GM21825 (cell line): Measurements from ENCODE around the gene TMEM91.
"Not testable (repeated sequence)": the region's sequence is repeated elsewhere in the genome, so short reads cannot be mapped to it uniquely, and the experiment has no call there.

ENCODE experiments used
- ATAC-seq: cut with Tn5 transposase; IDR thresholded peaks from one replicate; pipeline ENCODE4 v1.9.1; 2021; ENCODE audit warnings: mild to moderate bottlenecking, moderate library complexity; ENCODE audit not compliant: unreplicated experiment

TMEM91 gene

DNA sequence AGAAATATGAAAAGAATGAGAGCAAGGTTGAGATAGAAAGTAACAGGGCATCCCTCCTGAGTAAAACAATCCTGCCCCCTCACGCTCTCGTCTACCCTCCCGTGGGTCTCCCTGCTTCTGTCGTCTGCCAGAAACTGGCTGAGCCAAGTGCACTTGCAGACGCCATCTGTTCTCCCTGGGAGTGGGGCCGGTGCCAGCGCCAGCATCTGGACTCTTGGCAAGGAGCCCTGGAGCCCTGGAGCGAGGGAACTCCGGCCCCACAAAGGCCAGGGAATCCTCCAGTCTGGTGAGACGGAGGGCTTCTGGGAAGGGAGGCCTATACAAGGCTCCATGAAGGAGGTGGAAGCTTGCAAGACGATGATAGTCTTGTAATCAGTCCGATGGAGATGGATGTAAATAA is 2.3 kb upstream of the TMEM91 start:
- no peak for ATAC-seq

DNA sequence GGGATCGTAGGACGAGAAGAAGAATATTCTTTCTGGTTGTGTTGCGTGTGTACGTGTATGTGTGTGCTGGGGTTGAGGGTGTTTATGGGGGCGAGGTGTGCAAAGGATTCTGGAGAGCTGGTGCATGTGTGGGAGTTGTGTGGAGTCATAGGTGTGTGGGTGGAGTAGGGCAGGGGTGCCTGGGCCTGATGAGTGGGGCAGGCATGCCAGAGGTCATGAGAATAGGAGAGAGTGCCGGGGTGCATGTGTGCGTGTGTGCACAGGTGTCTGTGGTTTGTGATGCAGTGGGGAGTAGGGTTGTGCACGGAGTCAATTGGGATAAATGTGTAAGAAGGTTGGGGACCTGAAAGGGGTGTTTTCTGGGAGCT is 649 bp downstream of the TMEM91 start:
- no peak for ATAC-seq

DNA sequence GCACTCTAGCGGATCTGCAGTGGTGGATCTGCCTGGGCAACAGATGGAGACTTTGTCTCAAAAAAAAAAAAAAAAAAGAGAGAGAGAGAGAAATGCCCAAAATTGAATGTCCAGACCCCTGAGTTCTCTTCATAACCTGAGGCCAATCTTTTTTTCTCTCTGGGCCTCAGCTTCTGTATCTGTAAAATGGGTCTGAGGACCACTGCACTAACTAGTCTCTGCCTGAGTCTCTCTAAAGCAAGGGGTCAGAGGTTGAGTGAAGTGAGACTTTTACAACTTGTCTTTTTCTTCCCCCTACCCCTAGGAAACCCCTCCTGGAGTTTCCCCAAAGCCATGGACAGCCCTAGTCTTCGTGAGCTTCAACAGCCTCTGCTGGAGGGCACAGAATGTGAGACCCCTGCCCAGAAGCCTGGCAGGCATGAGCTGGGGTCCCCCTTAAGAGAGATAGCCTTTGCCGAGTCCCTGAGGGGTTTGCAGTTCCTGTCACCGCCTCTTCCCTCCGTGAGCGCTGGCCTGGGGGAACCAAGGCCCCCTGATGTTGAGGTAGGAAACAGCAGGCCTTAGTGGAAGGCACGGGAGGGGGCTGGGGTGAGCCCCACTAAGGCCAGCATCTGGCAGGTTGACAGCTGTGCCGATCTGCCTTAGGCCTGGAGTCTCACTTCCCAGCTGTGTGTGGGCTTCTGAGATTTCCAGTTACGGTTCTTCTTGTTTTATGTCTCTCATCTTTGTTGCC is 1.8 kb downstream of the TMEM91 start:
- ATAC-seq: peak; percentile 69

DNA sequence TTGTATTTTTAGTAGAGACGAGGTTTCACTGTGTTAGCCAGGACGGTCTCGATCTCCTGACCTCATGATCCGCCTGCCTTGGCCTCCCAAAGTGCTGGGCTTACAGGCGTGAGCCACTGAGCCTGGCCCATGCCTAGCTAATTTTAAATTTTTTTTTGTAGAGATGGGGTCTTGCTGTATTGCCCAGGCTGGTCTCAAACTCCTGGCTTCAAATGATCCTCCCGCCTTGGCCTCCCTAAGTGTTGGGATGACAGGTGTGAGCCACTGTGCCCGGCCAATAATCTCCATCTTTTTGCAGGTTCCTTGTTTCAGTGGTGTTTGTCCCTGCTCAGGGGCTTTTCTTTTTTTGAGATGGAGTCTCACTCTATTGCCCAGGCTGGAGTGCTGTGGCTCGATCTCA is 5.2 kb downstream of the TMEM91 start:
- not testable (repeated sequence) for ATAC-seq

DNA sequence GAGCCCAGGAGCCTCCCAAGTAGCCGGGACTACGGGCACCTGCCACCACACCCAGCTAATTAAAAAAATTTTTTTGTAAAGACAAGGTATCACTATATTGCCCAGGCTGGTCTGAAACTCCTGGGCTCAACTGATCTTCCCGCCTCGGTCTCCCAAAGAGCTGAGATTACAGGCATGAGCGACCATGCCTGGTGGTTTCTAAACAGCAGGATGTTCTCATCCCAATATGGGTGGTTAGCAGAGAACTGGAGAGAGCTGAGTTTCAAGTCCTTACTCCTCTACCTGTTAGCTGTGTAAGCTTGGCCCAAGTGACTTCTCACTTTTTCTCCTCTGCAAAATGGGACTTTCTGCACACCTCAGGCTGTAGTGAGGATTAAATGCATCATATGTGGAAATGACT is 8.0 kb downstream of the TMEM91 start:
- no peak for ATAC-seq

DNA sequence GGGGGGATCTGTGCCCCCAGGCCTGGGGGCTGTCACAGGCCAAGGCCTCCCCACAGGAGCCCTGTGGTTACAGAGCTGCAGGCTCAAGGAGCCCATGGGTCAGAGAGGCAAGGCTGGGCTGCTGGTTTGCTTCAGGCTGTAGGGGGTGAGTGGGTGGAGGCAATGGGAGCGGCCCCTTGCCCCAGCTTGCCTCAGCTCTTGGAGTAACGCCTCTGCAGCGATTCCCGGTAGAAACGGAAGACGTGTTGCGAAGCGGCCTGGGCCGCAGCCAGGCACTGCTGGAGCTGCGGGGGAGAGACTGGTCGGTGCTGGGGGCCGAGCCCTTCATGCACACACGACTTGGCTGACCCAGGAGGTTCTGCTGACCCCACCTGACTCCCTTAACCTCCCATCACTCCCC is 10.1 kb downstream of the TMEM91 start:
- ATAC-seq: no peak

DNA sequence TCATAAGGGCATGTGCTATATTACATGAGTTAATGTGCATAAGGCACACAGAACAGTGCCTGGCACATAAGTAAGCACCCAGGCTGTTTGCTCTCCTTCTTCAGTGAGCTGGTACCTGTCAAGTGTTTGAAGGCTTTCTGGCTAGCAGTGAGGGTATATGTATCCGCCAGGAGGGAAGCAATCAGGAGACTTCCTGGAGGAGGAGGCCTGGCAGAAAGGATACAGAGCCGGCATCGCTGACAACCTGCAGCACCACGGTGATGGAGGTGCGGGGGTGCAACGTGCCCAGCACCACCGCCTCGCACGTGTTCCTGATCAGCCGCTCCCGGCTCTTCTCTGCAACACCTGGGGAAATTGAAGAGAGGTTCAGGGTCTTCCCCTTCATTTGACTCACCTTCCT is 15.3 kb downstream of the TMEM91 start:
- no peak for ATAC-seq

DNA sequence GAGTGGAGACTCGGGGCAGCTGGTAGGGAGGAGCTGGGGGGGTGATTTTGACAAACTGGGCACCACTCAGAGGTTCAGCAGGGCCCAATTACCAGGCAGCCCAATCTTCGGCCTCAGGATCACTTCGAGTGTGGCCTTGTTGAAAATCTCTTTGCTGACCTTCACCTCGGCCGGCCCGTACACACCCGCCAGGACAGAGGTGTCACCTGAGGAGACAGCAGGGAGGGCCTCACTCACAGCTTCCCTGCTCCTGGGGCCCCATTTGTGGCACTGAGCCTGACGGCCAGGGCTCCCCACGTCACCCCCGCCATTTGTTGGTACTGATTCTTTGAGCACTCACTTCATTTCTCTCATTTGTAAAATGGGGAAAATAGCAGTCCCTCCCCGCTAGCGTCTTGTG is 16.4 kb downstream of the TMEM91 start:
- ATAC-seq: no peak

DNA sequence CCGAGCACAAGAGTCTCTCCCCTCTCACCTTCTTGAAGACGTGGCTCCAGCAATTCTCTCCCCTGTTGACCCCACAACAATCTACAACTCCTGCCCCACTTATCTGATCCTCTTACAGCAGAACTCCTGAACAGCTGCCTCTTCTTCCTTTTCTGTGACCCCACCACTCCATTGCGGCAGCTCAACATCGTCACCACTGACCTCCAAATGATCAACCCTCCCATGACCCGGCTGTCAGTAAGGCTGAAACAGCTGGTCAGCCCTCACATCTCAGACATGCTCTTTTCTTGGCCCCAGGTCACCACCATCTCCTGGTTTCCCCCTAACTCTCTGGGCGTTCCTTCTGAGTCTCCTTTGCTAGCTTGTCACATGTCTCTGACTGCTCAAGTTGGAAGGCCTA is 19.0 kb downstream of the TMEM91 start:
- no peak for ATAC-seq

DNA sequence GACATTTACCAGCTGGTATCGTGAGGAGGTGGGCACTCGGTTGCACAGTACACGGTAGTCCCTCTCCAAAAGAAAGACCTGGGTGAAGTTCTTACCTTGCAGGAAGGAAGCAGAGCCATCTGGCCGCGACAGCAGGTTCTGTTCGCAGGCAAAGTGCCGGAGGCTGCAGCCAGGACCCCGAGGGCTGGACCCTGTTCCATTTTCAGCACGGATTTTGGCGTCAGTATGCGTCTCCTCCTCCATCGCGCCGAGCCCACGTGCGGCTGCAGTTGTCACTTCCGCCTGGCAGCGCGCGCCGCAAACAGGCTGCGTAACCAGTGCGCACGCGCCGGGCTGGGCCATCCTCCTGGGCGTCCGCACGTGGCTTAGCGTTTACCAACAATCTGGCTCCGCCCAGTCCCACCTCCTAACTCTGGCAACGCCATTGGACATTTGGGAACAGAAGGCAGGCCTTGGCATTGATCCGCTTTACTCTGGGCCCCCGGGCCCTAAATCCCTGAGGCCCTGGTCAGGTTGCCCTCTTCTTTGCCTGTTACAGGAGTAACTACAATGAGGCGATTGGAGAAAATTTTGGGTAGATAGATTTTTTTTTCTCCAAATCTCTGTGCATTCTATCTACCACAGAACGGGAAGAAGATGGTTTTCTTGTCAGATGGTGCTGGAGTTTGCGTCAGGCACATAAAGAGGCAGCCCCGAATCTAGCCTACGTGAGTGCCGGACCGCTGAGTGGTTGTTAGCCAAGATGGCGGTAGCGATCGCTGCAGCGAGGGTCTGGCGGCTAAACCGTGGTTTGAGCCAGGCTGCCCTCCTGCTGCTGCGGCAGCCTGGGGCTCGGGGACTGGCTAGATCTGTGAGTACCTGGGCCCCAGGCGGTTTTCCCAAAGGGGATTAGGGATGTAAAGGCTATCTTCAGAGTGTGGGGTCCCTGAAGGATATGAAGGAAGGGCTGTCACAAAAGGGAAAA is 21.0 kb downstream of the TMEM91 start, which contains the start of the genes BCKDHA and EXOSC5:
Gene BCKDHA, plus strand, starts transcription at position 733 of the 964 bp plus-strand sequence. Its CDS starts 10 bp downstream, at position 743.
Gene EXOSC5, minus strand, starts transcription at position 274 of the 964 bp plus-strand sequence. Its CDS starts 31 bp downstream, at position 243.
- ATAC-seq: peak; percentile 87

DNA sequence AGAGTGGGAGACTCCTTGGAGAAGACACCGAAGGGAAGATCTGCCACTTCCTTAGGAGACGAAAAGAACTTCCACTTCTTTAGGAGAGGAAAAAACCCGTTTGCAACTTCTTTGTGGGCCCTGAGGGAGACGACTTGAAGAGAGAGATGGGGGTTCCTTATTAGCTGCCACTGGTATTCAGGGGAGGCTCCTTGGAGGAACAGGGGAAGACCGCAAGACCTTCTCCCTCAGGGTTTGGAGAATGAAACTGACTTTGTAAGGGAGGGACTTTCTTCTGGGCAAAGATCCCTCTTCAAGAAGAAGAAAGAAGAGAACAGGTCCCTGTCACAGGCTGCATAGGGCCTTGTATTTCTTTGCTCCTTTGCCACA is 21.7 kb downstream of the TMEM91 start:
- no peak for ATAC-seq

DNA sequence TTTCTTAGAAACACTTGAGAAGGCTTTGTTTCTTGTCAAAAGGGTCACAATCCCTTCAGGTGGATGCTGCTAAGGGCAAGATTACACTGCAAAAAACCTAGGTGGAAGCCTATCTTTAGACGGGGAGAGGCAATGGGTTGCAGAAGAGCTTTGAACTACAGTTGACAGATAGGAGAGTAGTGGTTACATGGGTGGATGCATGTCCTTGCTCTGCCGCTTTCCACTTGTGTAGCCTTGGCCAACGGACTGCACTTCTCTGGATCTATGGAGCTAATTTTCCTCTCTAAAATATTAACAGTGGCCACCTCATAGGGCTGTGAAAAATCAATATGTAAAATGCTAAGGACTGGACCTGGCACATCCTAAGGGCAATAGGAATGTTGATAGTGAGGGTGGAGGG is 22.3 kb downstream of the TMEM91 start:
- no peak for ATAC-seq

DNA sequence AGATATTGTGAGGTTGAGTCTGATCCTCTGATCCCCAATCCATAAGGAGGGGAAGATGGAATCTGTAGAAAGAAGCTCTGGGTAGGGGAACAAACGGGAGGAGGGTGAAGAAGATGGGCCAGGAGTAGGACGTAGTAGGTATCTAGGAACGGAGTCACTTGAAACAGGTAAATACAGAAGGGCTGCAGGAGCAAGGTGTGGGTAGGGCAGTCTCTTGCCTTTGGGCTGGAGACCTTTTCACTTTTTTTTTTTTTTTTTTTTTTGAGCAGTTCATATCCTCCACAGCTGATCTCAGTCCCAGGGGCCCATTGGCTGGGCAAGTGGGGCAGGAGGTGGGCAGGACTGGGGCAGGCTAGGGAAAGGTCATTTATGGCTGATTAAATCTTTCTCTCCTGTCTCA is 22.8 kb downstream of the TMEM91 start:
- no peak for ATAC-seq

DNA sequence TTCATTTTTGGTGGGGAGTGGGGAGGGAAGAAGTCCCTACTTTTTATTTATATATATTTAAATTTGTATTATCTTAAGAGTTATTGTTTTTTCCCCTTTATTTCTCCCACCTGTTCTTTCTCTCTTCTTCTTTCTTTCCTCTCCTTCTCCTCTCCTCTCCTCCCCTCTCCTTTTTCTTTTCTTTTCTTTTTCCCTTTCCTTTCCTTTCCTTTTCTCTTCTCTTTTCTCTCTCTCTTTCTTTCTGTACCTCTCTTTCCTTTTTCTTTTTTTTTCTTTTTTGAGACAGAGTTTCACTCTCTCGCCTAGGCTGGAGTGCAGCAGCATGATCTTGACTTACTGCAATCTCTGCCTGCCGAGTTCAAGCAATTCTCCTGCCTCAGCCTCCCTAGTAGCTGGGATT is 23.2 kb downstream of the TMEM91 start:
- no peak for ATAC-seq

DNA sequence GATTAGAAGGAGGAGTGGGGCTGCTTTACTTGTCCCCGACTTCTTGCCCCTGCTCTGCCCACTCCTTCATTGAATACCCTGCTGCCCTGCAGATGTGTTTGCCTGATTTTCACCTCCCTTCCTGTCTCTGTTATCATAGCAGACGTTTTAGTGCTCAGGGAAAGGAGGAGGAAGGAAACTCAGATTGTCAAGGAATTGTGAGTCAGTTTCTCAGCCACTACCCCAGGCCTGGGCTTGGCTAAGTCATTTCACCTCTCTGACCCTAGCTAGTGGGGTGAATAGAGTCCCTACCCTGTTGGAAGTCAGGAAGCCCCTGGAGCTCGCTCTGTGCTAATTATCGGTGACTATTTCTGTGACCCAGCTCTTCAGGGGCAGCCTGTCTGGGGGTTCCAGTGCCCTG is 25.1 kb downstream of the TMEM91 start:
- no peak for ATAC-seq

DNA sequence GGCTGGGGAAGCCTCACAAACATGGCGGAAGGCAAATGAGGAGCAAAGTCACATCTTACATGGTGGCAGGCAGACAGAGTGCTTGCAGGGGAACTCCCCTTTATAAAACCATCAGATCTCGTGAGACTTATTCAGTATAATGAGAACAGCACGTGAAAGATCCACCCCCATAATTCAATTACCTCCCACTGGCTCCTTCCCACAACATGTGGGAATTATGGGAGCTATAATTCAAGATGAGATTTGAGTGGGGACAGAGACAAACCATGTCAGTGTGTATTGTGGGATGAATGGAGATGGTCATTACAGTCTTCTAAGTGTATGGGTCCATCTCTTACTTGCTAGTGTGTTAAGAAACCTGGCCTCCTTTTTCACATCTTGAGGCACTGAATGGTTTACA is 25.7 kb downstream of the TMEM91 start:
- no peak for ATAC-seq

DNA sequence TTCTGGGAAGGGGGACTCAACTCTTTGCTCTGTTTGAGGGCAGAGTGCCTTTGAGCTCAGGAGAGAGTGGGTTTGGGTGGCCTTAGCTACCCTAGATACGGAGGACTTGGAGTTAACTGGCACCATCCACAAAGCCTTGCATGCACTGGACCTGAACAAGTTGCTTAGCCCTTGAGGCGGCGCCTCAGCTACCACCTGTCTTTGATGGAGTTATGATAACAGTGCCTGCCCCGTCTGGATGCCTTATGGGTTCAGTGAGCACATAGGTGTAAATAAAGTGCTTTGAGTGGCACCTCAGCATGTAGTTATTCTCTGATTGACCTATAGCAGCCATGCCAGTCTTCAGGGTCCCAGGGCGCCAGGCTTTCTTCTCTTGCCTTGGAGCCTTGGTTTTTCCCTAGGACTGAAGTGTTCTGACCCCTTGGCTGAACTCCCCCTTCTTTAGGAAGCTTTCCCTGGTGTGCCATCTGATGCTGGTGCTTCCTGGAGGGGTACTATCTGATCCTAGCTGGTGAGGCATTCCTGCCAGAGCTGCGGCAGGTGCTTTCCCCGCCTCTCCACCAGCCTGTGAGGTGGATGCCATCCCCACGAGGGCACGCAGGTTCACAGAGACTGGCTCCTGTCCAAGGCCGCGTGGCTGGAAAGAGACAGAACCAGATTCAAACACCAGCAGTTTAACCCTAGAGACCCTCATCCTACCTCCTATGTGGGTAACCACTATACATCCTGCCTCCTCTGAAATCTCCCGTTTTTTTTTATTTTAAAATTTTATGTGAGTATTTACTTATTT is 27.0 kb downstream of the TMEM91 start:
- no peak for ATAC-seq

DNA sequence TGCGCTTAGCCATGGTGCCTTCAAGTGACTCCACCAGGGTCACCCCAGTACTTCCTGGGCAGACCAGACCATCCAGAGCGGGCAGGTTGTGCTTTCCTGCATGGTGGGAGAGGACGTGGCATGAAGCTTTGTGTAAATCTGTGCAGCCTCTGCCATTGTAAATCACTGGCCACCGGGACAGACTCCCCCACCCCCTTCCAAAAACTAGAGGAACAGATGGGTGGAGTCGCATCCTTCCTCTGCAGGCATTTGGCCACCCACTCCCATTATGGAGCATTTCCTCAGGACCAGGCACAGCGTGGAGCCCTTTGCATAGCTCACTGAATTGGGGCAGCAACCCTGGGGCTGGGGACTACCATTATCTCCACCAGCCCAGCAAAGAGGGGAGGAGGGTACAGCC is 29.4 kb downstream of the TMEM91 start:
- ATAC-seq: no peak

DNA sequence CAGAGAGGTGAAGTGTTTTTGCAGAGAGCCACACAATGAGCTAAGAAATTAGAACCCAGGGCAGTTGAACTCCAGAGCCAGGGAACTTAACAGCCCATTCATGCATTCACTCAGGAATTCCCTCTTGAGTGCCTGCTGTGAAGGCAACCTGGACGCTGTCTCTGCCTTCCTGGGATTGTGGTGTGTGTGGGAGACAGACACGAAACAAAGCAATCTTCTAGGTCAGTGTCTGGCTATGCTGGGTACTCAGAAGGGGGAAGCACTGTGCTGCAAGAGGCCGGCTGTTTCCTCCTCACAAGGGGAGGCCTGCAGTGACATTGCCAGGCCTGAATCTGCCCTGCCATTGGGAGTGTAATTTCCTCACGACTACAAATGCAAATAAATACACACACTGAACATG is 30.9 kb downstream of the TMEM91 start:
- no peak for ATAC-seq

DNA sequence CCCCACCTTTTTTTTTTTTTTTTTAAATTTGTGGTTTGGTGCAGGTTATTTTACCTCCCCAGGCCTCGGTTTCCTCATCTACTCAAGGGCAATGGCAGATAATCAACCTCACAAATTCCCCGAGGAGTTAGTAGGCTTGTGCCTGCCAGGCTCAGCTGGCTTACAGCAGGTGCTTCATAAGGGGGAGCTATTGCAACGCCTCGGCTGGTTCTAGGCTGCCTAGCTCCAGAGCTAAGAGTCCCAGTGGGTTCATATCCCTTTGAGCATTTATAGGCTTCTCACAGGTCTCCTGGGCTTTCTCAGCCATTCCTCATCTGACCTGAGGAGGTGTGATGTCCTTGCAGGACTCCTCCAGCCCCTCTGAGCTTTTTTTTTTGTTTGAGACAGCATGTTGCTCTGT is 31.9 kb downstream of the TMEM91 start:
- ATAC-seq: no peak

DNA sequence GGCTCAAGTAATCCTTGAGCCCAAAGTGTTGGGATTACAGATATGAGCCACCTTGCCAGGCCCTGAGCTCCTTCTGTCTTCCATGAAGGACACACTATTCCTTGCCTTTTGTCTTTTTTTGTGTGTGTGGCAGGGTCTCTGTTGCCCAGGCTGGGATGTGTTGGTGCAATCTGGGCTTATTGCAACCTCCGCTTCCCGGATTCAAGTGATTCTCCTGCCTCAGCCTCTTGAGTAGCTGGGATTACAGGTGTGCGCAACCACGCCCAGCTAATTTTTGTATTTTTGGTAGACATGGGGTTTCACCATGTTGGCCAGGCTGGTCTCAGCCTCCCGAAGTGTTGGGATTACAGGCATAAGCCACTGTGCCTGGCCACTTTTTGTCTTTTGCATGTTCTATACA is 32.5 kb downstream of the TMEM91 start:
- ATAC-seq: not testable (repeated sequence)
